ENCODE results near the gene ANGPTL7. TPM values are rescaled to one million over a fixed set of nuclear protein-coding genes. Genes with fewer than 3 reads are reported as not detected.

Gene ANGPTL7
- total RNA-seq, 1 experiment from 2014 or later: not detected

- TF ChIP-seq, protein P1, sequence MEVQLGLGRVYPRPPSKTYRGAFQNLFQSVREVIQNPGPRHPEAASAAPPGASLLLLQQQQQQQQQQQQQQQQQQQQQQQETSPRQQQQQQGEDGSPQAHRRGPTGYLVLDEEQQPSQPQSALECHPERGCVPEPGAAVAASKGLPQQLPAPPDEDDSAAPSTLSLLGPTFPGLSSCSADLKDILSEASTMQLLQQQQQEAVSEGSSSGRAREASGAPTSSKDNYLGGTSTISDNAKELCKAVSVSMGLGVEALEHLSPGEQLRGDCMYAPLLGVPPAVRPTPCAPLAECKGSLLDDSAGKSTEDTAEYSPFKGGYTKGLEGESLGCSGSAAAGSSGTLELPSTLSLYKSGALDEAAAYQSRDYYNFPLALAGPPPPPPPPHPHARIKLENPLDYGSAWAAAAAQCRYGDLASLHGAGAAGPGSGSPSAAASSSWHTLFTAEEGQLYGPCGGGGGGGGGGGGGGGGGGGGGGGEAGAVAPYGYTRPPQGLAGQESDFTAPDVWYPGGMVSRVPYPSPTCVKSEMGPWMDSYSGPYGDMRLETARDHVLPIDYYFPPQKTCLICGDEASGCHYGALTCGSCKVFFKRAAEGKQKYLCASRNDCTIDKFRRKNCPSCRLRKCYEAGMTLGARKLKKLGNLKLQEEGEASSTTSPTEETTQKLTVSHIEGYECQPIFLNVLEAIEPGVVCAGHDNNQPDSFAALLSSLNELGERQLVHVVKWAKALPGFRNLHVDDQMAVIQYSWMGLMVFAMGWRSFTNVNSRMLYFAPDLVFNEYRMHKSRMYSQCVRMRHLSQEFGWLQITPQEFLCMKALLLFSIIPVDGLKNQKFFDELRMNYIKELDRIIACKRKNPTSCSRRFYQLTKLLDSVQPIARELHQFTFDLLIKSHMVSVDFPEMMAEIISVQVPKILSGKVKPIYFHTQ (CRISPR knock-in tag; IDR thresholded peaks at IDR 0.05): no peak
Measured at GRCh38 chr1:11151114-11151513, 38.0 kb upstream of the ANGPTL7 start (continued).

- ChIA-PET POLR2A (interaction anchor here (0.6 kb wide), 1 partner anchor 483 kb away, joined by 5 read pairs; no protein-coding TSS in a partner anchor), CTCF (interaction anchor here (1.0 to 1.4 kb wide), 2 partner anchors 114 to 115 kb away, joined by 3 read pairs; no protein-coding TSS in a partner anchor)
- no peaks in the 10 kb centered on the region for H3K9me3 Mint-ChIP-seq
- no peak overlapping the region for H3K27ac Mint-ChIP-seq
- H3K27me3 Mint-ChIP-seq (ENCODE audit: low read depth): no peaks in the 10 kb centered on the region
- H3K4me1 Mint-ChIP-seq: peaks cover 10% of the 10 kb centered on the region
- peak; percentile 41 for ATAC-seq
- TF ChIP-seq, protein P2, sequence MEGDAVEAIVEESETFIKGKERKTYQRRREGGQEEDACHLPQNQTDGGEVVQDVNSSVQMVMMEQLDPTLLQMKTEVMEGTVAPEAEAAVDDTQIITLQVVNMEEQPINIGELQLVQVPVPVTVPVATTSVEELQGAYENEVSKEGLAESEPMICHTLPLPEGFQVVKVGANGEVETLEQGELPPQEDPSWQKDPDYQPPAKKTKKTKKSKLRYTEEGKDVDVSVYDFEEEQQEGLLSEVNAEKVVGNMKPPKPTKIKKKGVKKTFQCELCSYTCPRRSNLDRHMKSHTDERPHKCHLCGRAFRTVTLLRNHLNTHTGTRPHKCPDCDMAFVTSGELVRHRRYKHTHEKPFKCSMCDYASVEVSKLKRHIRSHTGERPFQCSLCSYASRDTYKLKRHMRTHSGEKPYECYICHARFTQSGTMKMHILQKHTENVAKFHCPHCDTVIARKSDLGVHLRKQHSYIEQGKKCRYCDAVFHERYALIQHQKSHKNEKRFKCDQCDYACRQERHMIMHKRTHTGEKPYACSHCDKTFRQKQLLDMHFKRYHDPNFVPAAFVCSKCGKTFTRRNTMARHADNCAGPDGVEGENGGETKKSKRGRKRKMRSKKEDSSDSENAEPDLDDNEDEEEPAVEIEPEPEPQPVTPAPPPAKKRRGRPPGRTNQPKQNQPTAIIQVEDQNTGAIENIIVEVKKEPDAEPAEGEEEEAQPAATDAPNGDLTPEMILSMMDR (IDR thresholded peaks at IDR 0.05): no peak
- TF ChIP-seq ZNF317 (CRISPR knock-in tag; IDR thresholded peaks at IDR 0.05; ENCODE audit: borderline replicate concordance, low read depth) (no peak), SMAD4 (CRISPR knock-in tag; IDR thresholded peaks at IDR 0.05) (no peak), FOXK1 (CRISPR knock-in tag; IDR thresholded peaks at IDR 0.05) (no peak), E2F5 (CRISPR knock-in tag; IDR thresholded peaks at IDR 0.05) (no peak), FOXP1 (CRISPR knock-in tag; IDR thresholded peaks at IDR 0.05; ENCODE audit: borderline replicate concordance) (no peak), ZNF281 (CRISPR knock-in tag; IDR thresholded peaks at IDR 0.05) (no peak), ZNF416 (CRISPR knock-in tag; IDR thresholded peaks at IDR 0.05) (no peak)
- TF ChIP-seq, protein P3, sequence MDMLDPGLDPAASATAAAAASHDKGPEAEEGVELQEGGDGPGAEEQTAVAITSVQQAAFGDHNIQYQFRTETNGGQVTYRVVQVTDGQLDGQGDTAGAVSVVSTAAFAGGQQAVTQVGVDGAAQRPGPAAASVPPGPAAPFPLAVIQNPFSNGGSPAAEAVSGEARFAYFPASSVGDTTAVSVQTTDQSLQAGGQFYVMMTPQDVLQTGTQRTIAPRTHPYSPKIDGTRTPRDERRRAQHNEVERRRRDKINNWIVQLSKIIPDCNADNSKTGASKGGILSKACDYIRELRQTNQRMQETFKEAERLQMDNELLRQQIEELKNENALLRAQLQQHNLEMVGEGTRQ (CRISPR knock-in tag; IDR thresholded peaks at IDR 0.05): no peak
- TF ChIP-seq, protein P4, sequence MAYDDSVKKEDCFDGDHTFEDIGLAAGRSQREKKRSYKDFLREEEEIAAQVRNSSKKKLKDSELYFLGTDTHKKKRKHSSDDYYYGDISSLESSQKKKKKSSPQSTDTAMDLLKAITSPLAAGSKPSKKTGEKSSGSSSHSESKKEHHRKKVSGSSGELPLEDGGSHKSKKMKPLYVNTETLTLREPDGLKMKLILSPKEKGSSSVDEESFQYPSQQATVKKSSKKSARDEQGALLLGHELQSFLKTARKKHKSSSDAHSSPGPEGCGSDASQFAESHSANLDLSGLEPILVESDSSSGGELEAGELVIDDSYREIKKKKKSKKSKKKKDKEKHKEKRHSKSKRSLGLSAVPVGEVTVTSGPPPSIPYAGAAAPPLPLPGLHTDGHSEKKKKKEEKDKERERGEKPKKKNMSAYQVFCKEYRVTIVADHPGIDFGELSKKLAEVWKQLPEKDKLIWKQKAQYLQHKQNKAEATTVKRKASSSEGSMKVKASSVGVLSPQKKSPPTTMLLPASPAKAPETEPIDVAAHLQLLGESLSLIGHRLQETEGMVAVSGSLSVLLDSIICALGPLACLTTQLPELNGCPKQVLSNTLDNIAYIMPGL (CRISPR knock-in tag; IDR thresholded peaks at IDR 0.05): no peak
- H3K36me3 Mint-ChIP-seq: peaks cover 29% of the 10 kb centered on the region
- DNase-seq (ENCODE audit: low spot score): no peak
- H3K4me3 Mint-ChIP-seq: no peak overlapping the region
Measured at GRCh38 chr1:11151826-11152612, 37.1 kb upstream of the ANGPTL7 start.

Data from WTC11 (cell line).